Measurements from ENCODE around the gene CNTNAP2.

GRCh38 chr7:147721962-147722830 lies 1605.6 kb downstream of the CNTNAP2 start:
- TF ChIP-seq POLR2A (IDR thresholded peaks at IDR 0.05) (no peak), POLR2AphosphoS5 (IDR thresholded peaks at IDR 0.05; ENCODE audit: insufficient read depth in 1 of 2, low read depth in 1 of 2) (no peak), CTCF (IDR thresholded peaks at IDR 0.05) (no peak)
